Measurements from ENCODE around the gene TEAD1.

Gene TEAD1

GRCh38 chr11:12784987-12785386 is 110.8 kb downstream of the TEAD1 start:
- H3K9ac ChIP-seq (ENCODE audit: low read length), result no peak overlapping the region
- H3K27ac ChIP-seq (ENCODE audit: low read depth, low read length), result no peak overlapping the region
- no peaks in the 10 kb centered on the region for H3K27me3 ChIP-seq (ENCODE audit: control insufficient read depth, insufficient read depth, low read length)
- H3K4me1 ChIP-seq (ENCODE audit: control insufficient read depth, insufficient read depth, low read length), result no peaks in the 10 kb centered on the region
- H3K4me3 ChIP-seq (ENCODE audit: low read length), result no peak overlapping the region
- H3K36me3 ChIP-seq (ENCODE audit: control insufficient read depth, insufficient read depth, low read length), result no peaks in the 10 kb centered on the region

DNA sequence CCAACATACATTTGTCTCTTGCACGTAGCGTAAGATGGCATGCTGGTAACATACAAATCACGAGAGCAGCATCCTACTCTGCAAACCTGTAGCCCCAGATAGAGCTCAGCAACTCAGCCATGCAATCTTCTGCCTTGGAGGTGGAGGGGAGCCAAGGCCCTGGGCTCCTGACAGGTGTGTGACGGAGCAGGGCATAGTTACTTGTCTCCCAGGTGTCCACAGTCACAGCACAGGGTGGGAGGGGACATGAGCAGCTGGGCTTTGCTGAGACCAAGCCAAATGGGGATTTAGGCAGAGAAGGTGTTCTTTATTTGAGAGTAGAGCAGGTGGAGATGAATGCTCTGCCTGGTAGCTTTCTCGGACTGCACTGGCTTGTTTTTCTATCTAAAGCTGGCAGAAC is 111.7 kb downstream of the TEAD1 start:
- Histone ChIP-seq H3K4me1 (ENCODE audit: control insufficient read depth, insufficient read depth, low read length) (no peaks in the 10 kb centered on the region), H3K27me3 (ENCODE audit: control insufficient read depth, insufficient read depth, low read length) (no peaks in the 10 kb centered on the region), H3K4me3 (ENCODE audit: low read length) (no peak overlapping the region), H3K36me3 (ENCODE audit: control insufficient read depth, insufficient read depth, low read length) (no peaks in the 10 kb centered on the region), H3K9ac (ENCODE audit: low read length) (no peak overlapping the region), H3K27ac (ENCODE audit: low read depth, low read length) (no peak overlapping the region)

- H3K36me3 ChIP-seq (ENCODE audit: control insufficient read depth, insufficient read depth, low read length), result no peaks in the 10 kb centered on the region
- no peak overlapping the region for H3K9ac ChIP-seq (ENCODE audit: low read length)
- H3K4me3 ChIP-seq (ENCODE audit: low read length), result no peak overlapping the region
- H3K27me3 ChIP-seq (ENCODE audit: control insufficient read depth, insufficient read depth, low read length), result no peaks in the 10 kb centered on the region
- H3K27ac ChIP-seq (ENCODE audit: low read depth, low read length), result no peak overlapping the region
- no peaks in the 10 kb centered on the region for H3K4me1 ChIP-seq (ENCODE audit: control insufficient read depth, insufficient read depth, low read length)
These were observed 112.2 kb downstream of the TEAD1 start for GRCh38 chr11:12786450-12786849.

- Histone ChIP-seq H3K4me3 (ENCODE audit: low read length) (no peak overlapping the region), H3K27me3 (ENCODE audit: control insufficient read depth, insufficient read depth, low read length) (no peaks in the 10 kb centered on the region), H3K27ac (ENCODE audit: low read depth, low read length) (no peak overlapping the region), H3K9ac (ENCODE audit: low read length) (no peak overlapping the region), H3K36me3 (ENCODE audit: control insufficient read depth, insufficient read depth, low read length) (no peaks in the 10 kb centered on the region), H3K4me1 (ENCODE audit: control insufficient read depth, insufficient read depth, low read length) (no peaks in the 10 kb centered on the region)
These were observed 112.7 kb downstream of the TEAD1 start for GRCh38 chr11:12786891-12787290.

GRCh38 chr11:12787847-12788246 is 113.6 kb downstream of the TEAD1 start:
- Histone ChIP-seq H3K27ac (ENCODE audit: low read depth, low read length) (no peak overlapping the region), H3K4me1 (ENCODE audit: control insufficient read depth, insufficient read depth, low read length) (no peaks in the 10 kb centered on the region), H3K9ac (ENCODE audit: low read length) (no peak overlapping the region), H3K27me3 (ENCODE audit: control insufficient read depth, insufficient read depth, low read length) (no peaks in the 10 kb centered on the region), H3K36me3 (ENCODE audit: control insufficient read depth, insufficient read depth, low read length) (no peaks in the 10 kb centered on the region), H3K4me3 (ENCODE audit: low read length) (no peak overlapping the region)

DNA sequence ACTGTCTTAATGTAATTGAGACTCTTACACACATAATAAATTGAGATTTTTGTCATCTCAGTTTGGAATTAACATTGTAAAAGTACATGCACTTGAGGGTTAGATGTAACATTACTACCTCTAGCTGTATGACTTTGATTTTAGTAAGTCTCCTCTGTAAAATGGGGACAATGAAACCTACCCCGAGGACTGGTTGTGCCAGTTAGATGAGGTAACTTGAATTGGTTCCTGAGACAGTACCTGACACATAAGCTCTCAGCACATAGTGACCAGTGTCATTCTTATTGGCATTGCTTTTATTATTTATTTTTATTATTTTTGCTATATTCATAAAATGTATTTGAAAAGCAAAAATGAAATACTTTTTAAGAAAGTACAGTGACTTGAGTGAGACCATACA is 114.8 kb downstream of the TEAD1 start:
- Histone ChIP-seq H3K36me3 (ENCODE audit: control insufficient read depth, insufficient read depth, low read length) (no peaks in the 10 kb centered on the region), H3K4me3 (ENCODE audit: low read length) (no peak overlapping the region), H3K27ac (ENCODE audit: low read depth, low read length) (no peak overlapping the region), H3K4me1 (ENCODE audit: control insufficient read depth, insufficient read depth, low read length) (no peaks in the 10 kb centered on the region), H3K27me3 (ENCODE audit: control insufficient read depth, insufficient read depth, low read length) (no peaks in the 10 kb centered on the region), H3K9ac (ENCODE audit: low read length) (no peak overlapping the region)

GRCh38 chr11:12789596-12790215 is 115.5 kb downstream of the TEAD1 start:
- H3K36me3 ChIP-seq (ENCODE audit: control insufficient read depth, insufficient read depth, low read length), result no peaks in the 10 kb centered on the region
- H3K4me1 ChIP-seq (ENCODE audit: control insufficient read depth, insufficient read depth, low read length), result no peaks in the 10 kb centered on the region
- no peak overlapping the region for H3K9ac ChIP-seq (ENCODE audit: low read length)
- H3K27me3 ChIP-seq (ENCODE audit: control insufficient read depth, insufficient read depth, low read length), result no peaks in the 10 kb centered on the region
- no peak overlapping the region for H3K4me3 ChIP-seq (ENCODE audit: low read length)
- H3K27ac ChIP-seq (ENCODE audit: low read depth, low read length), result peak overlapping the region; percentile 64

DNA sequence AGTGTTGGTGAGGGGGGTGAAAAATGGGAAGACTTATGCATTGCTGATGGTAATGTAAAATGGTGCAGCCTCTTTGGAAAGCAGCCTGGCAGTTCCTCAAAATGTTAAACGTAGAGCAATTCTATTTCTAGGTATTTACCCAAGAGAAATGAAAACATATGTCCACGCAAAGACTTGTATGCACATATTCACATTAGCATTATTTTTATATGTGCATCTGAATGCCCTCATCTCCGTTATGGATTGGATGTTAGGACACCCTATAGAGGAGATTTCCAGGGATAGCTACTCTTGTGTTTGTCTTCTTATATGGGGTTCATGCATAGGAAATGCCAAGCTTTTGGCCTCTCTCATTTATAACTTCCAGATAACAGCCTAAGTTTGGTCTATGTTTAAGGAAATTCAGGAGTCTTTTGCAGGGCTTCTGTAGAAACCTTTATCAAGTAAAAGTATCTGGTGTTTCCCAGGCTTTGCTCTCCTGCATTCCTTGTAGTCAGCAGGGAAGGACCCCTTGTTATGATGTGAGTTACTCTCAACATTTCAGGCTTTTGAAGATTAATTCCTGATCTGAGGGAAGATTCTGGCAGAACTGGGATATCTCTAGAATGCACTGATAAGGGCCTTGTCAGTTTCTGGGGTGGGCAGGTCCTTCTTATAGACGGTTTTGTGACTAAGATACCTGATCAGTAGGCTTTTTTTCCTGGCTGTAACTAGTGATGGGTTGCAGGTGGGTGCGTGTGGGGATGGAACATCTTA is 116.8 kb downstream of the TEAD1 start:
- Histone ChIP-seq H3K4me3 (ENCODE audit: low read length) (no peak overlapping the region), H3K27ac (ENCODE audit: low read depth, low read length) (no peak overlapping the region), H3K36me3 (ENCODE audit: control insufficient read depth, insufficient read depth, low read length) (no peaks in the 10 kb centered on the region), H3K9ac (ENCODE audit: low read length) (no peak overlapping the region), H3K27me3 (ENCODE audit: control insufficient read depth, insufficient read depth, low read length) (no peaks in the 10 kb centered on the region), H3K4me1 (ENCODE audit: control insufficient read depth, insufficient read depth, low read length) (no peaks in the 10 kb centered on the region)

DNA sequence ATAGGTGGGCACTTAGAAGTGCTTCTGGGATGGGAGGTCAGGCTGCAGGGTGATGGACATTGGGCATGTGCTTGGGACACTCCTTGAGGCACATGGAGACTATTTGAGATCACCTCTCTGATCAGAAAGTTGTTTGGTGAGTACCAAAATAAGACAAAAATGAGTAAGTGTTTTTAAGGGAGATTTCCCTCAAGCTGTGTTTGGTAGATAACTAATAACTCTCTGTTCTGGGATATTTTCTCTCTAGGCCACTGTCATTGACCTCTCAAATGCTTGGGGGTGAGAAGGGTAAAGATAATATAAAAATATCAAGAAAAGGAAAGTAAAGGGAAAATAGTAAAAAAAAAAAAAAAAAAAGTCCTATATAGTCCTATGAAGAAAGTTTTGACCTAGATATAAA is 117.8 kb downstream of the TEAD1 start:
- Histone ChIP-seq H3K27ac (ENCODE audit: low read depth, low read length) (no peak overlapping the region), H3K27me3 (ENCODE audit: control insufficient read depth, insufficient read depth, low read length) (no peaks in the 10 kb centered on the region), H3K9ac (ENCODE audit: low read length) (no peak overlapping the region), H3K36me3 (ENCODE audit: control insufficient read depth, insufficient read depth, low read length) (no peaks in the 10 kb centered on the region), H3K4me1 (ENCODE audit: control insufficient read depth, insufficient read depth, low read length) (no peaks in the 10 kb centered on the region), H3K4me3 (ENCODE audit: low read length) (no peak overlapping the region)

GRCh38 chr11:12792590-12792989 is 118.4 kb downstream of the TEAD1 start:
- H3K27ac ChIP-seq (ENCODE audit: low read depth, low read length), result no peak overlapping the region
- H3K4me1 ChIP-seq (ENCODE audit: control insufficient read depth, insufficient read depth, low read length), result no peaks in the 10 kb centered on the region
- H3K36me3 ChIP-seq (ENCODE audit: control insufficient read depth, insufficient read depth, low read length), result no peaks in the 10 kb centered on the region
- H3K9ac ChIP-seq (ENCODE audit: low read length), result no peak overlapping the region
- no peak overlapping the region for H3K4me3 ChIP-seq (ENCODE audit: low read length)
- H3K27me3 ChIP-seq (ENCODE audit: control insufficient read depth, insufficient read depth, low read length), result no peaks in the 10 kb centered on the region

DNA sequence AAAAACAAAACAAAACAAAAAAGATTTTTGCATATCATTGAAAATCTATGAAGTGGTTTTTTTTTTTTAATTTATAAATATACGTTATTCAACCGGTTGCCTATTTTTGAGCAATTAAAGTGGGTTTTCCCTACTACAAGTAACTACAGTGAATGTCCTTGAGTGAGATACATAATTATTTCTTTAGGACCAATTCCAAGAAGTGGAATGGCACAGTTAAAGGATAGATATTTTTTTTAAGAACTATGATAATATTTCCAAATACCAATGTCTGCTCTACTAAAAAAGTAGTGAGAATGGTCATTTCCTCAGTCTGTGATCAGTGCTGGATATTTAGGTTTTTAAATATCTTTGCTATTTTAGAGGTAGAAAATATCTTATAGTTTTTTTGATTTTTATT is 118.8 kb downstream of the TEAD1 start:
- Histone ChIP-seq H3K4me3 (ENCODE audit: low read length) (no peak overlapping the region), H3K27me3 (ENCODE audit: control insufficient read depth, insufficient read depth, low read length) (no peaks in the 10 kb centered on the region), H3K9ac (ENCODE audit: low read length) (no peak overlapping the region), H3K27ac (ENCODE audit: low read depth, low read length) (no peak overlapping the region), H3K4me1 (ENCODE audit: control insufficient read depth, insufficient read depth, low read length) (no peaks in the 10 kb centered on the region), H3K36me3 (ENCODE audit: control insufficient read depth, insufficient read depth, low read length) (no peaks in the 10 kb centered on the region)

GRCh38 chr11:12793506-12793905 is 119.3 kb downstream of the TEAD1 start:
- no peaks in the 10 kb centered on the region for H3K4me1 ChIP-seq (ENCODE audit: control insufficient read depth, insufficient read depth, low read length)
- no peak overlapping the region for H3K4me3 ChIP-seq (ENCODE audit: low read length)
- no peaks in the 10 kb centered on the region for H3K27me3 ChIP-seq (ENCODE audit: control insufficient read depth, insufficient read depth, low read length)
- no peak overlapping the region for H3K9ac ChIP-seq (ENCODE audit: low read length)
- H3K36me3 ChIP-seq (ENCODE audit: control insufficient read depth, insufficient read depth, low read length), result no peaks in the 10 kb centered on the region
- no peak overlapping the region for H3K27ac ChIP-seq (ENCODE audit: low read depth, low read length)

All from rectal smooth muscle tissue (tissue), 1 donor.